Inflammatory macrophage treated with lipopolysaccharide for 1 hour (primary cell): ENCODE data around the gene PHF21B.
"Not testable (repeated sequence)": the region's sequence is repeated elsewhere in the genome, so short reads cannot be mapped to it uniquely, and the experiment has no call there.

Experiments used
- DNase-seq, 2 donors: peaks; one replicate each; pipeline ENCODE4 v3.0.0-alpha.2; 2020 to 2022

The PHF21B gene

DNA sequence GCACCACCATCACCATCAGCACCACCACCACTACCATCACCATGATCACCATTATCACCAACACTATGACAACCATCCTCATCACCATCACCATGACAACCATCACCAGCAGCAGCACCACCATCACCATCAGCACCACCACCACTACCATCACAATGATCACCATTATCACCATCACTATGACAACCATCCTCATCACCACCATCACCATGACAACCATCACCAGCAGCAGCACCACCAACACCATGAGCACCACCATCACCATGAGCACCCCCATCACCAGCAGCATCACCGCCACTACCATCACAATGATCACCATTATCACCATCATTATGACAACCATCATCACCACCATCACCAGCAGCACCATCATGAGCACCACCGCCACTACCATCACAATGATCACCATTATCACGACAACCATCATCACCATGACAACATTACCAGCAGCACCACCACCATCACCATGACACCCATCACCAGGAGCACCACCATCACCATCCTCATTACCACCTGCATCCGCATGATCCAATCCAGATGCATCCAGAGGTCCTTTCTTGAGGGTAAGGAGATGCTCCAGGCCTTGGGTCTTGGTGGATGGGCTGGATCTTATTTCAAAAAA lies 23.8 kb downstream of the PHF21B start:
- DNase-seq = no peak

DNA sequence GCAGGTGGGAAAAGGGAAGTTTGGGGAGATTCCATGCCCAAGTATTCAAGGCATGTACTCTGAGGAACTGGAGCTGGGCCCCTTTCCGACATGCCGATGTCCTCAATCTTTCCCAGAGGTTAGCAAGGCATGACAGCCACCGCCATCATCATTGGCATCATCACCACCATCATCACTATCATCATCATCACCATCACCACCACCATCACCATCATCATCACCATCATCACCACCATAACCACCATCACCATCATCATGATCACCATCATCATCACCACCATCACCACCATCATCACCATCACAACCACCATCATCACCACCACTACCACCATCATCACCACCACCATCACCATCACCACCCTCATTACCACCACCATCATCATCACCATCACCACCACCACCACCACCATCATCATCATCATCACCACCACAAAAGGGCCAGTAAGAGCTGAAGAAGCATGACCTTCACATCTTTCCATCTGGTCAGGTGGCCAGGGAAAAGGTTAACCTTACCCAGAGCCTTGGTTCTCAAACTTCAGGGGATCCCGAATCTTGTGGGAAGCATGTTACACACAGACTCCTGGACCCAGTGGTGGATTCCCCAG lies 25.8 kb downstream of the PHF21B start:
- DNase-seq = no peak

DNA sequence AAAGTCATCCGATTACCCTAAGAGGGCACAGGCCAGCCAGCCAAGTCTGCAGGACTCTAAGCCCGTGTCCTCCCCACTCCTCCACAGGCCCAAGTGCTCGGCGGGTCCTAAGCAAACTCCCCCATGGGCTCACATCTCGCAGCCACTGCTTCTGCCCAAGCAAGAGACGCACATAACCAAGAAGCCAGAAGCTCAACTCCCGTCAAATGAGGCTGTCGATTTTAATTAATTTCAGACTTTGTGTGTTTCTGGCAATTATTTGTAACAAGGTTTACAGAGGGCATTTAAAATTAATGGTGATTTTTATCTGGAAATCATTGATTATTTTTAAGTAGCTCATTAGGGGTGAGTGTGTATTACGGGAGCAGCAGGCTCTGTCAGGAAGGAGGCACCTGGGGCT lies 27.4 kb downstream of the PHF21B start:
- no peak for DNase-seq

DNA sequence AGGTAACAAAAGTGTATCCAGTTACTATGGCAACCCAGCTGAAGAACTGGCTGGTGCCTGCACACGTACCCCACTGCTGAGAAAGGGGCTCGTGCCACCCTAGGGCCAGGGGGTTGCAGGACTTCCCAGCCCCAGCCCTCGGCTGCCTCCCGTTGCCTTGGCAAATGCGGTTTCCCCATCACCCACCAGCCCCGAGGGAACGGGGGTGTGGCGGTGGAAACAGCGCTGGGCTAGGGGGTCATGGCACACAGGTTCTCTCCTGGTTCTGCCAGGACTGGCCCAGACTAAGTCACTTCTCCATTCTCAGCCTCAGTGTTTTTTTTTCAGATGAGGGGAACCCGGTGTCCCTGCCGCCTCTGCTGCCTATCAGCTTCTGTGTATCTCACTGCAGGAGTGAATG lies 27.9 kb downstream of the PHF21B start:
- DNase-seq = no peak

DNA sequence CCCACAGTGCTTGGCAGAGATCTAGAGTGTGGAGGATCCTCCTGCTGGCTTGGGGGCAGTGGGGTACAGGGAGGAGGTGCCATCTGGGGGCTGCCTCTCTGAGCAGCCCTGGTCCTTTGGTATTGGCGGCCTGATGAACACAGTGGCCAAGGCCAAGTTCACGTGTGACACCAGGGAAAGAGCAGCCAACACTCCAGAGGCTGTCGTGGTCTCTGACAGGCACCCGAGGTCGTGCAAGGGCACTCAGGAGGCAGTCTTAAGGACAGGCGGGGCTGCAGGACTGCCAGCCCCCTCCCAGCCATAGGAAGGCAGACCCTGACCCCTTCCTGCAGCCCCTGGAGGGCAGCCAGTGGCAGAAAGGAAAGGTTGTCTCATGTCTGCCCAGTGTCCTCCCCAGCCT lies 30.7 kb downstream of the PHF21B start:
- DNase-seq = no peak

DNA sequence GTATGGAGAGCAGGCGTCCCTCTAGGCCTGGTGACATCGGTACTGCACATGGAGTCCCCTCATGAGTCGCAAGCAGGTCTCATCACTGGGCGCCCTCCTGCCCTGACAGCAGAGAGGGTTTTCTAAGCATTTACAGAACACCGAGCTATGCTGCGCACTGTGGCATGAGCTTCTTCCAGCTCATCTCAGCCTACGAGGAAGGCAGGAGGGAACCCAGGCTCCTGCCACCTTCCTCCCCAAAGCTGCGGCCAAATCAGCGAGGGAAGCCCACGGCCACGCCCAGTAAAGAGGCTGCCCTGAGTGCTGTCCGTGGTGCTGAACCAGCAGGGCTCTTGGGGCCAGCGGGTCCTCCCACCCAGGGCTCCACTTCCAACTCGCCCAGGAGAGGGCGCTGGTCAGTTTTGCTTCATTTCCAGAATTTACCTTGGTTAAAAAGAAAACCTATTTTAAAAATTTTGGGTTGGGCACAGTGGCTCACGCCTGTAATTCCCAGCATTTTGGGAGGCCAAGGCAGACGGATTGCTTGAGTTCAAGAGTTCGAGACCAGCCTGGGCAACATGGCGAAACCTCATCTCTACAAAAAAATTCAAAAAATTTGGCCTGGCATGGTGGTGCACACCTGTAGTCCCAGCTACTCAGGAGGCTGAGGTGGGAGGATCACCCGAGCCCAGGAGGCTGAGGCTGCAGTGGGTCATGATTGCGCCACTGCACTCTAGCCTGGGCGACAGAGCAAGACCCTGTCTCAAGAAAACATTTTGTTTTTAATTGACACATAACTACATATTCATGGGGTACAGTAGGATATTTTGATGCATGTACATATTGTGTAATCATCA lies 34.2 kb downstream of the PHF21B start:
- DNase-seq = peak; percentile 51 to 72

DNA sequence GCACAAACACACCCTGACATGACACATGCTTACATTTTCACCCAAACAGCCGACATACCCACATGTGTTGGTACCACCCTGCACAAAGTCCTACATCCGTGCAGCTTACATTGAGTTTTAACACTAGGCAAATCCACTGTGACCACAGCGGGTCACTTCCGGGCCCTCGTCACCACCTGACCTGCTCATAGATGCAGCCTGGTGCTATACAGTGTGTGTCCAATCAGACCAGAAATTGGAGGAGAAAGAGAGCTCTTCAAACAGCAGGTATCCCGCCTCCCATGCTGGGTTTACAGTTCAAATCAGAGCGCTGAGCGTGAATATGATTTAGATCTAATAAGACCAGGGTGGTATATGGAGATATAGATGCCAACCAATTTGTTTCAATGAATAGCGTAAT lies 35.4 kb downstream of the PHF21B start:
- DNase-seq = no peak

DNA sequence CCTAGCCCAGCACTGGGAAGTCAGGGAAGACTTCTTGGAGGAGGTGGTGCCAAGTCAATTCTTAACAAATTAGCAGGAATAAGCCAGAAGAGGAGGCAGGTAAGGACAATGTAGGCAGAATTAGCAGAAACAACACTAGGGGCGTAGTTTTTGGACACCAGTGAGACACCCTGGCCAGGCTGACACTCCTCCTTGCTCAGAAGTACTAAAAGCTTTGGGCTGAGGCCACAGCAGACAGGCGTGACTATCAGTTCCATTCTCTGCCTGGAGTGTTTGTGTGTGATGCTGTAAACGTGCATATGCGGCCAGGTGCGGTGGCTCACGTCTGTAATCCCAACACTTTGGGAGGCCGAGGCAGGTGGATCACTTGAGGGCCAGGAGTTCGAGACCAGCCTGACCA lies 36.0 kb downstream of the PHF21B start:
- no peak for DNase-seq

DNA sequence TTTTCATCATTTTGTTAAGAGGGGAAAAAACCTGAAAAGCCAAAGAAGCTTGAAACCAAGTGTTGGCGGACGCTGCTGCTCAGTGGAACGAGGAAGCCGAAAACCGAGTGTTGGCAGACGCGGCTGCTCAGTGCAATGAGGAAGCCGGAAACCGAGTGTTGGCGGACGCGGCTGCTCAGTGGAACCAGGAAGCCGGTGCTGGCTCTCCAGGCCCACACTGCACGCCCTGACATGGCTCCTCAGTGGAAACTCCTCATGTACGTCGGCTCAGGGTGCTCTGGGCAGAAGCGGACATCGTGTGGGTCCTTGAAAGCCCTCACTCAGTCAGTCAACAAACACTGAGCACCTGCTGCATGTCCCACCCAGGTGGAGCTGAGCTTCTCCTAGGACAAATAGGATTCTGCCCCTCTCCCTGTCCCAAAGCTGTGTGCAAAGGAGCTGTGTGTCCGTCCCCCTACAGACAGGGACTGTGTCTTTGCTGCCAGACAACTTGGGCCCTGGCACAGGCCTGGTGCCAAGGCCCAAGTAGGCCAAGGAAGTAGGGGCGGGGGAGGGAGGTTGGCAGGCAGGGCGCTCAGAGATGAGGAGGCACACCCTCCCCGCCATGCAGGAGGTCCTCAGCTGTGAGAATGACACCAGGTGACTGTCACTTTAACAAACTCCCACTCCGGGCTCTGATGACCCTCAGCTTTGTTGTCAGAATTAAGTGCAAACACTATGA lies 37.3 kb downstream of the PHF21B start:
- no peak for DNase-seq

DNA sequence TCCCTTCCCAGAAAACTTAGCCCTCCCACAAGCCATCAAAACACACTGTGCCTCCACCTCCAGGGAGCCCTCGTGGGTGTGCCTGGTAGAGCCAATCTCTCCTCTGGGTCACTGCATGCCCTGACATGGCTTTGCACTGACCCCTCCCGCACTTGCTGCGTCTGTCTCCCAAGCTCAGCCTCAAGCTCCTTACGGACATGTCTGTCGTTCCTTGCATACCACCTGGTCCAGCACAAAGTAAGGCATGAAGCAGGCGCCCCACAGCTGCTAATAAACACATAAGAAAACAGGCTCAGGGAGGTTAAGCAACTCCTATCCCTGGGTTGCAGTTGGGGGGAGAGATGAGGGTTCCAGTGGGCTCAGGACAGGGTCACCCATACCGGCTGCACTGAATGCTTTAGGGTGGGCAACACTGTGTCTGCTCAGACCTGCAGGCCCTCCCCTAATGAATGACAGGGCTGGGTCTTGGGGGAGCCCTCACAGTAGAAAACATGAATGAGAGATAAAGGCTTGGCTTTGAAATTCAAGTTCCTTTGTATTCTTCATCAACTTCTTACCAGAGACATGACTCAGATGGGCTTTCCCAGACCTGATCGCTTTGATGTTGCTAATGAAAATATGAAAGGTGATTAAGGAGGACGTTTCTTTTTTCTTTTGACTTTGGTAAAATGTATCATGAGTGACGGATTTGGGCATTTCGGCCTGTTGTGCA lies 38.0 kb downstream of the PHF21B start:
- DNase-seq = no peak

DNA sequence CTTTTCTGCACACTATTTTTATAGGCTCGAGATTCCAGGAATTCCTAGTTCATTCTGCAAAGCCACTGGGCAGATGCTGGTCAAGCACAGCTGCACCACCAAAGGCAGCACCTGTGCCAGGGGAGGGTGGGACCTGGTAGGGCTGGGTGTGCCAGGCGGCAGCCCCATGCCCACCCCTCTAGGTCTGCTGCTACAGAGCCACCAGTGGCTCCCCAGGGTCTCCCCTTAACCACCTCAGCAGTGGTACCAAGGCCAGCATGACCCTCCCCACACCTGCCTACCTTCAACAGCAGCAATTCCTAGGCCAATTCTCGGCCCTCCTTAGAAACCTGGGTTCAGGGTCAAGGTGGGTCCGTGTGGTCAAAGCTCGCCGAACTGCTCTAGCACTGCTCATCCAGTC lies 39.5 kb downstream of the PHF21B start:
- DNase-seq = no peak

DNA sequence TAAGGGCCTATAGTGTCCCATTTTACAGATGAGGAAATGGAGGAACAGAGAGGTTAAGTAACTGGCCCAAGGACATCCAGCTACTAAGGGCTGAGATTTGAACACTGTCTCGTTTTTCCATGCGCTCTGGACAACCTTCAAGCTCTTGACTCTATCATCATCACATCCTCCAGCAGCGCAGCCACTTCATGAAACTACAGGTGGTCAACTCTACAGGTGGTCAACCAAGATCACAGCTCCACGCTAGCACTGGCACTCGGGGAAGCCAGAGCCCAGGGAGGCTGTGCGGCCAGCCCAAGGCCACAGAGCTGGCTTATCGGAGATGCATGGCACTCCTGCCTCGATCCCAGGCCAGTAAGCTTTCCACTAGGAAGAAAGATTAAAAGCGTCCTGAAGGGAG lies 40.0 kb downstream of the PHF21B start:
- no peak for DNase-seq

DNA sequence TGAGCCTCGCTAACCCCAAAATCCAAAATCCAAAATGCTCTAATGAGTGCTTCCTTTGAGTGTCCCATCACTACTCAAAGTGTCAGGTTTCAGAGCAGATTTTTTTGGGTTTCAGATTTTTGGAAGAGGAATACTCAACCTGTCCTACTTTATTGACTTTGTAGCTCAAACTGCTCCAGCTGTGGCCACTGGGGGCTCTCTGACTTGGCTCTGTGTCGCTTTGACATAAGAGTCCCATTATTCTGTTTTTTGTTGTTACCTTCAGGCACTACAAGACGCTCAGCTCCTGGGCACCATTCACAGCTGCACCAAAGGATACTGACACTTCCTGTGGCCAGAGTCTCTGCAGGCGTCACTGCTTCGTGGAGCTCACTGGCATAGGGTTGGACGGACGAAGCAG lies 41.1 kb downstream of the PHF21B start:
- no peak for DNase-seq

DNA sequence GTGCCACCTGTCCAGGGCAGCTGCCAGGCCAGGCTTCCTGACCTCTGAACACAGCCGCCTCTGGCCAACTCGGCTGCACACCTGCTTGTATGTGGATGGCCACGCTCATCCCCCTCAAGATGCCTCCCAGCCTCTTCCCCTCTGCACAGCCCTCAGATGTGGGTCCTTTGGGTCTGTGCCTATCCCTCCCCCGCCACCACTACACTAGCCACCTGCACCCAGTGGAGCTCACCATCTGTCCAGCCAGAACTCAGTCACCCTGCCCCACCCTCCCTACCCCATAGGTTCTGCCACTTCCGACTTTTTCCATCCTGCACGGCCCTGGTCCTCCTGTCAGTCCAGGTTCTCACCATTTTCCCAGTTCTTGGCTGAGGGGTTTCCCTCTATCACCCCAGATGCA lies 44.6 kb downstream of the PHF21B start:
- no peak for DNase-seq

DNA sequence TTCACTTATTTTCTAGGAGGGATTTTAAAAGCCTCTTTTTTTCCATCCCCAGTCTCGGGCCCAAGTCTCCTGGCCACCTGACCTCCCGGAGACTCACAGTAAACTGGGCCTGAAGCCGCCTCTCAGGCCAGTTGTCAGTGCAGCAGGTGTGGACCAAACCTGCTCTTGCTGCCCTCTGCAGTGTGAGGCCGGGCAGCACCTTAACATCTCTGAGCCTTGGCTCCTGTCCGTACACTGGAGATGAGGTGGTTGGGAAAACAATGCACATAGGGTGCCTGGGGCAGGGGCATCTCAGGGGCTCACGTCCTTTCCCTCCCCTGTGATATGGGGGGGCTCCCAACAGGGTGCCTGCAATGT lies 45.1 kb downstream of the PHF21B start:
- no peak for DNase-seq

DNA sequence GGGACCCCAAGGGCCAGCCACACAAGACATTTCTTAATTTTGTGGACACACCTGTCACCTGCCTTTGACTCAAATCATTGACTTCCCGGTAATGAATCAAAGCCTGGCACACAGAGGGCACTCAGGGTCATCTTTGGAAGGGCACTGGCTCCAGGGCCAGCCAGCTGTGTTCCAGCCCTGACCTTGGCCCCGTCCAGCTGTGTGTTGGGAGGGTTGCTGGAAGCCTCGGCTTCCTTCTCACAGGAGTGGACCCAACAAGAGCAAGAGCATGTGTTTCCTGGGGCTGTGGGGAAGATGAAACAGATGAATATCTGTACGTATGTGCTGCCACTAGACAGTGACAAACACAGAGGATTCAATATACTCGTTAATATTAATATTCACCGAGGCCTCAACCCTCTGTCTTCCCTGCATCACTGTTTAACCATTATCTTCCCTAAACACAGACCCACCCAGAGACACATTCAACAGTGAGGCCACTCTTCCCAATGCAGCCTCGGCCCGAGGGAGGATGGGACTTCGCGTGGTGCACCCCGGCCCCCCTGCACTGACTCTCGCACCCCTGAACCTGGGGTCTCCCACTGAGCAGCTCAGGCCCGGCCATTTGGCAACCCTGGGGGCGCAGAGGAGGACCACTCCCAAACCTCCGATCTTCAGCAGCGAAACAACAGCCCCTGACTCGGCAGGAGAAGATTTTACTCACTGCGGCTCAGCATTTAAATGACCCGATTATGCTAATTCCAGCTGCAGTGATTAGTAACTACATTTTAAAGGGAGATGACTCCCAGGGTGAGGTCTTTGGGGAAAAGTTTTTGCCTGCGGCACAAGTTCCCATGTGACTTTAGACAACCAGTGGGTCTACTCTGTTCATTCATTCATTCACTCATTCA lies 45.7 kb downstream of the PHF21B start:
- DNase-seq = no peak

DNA sequence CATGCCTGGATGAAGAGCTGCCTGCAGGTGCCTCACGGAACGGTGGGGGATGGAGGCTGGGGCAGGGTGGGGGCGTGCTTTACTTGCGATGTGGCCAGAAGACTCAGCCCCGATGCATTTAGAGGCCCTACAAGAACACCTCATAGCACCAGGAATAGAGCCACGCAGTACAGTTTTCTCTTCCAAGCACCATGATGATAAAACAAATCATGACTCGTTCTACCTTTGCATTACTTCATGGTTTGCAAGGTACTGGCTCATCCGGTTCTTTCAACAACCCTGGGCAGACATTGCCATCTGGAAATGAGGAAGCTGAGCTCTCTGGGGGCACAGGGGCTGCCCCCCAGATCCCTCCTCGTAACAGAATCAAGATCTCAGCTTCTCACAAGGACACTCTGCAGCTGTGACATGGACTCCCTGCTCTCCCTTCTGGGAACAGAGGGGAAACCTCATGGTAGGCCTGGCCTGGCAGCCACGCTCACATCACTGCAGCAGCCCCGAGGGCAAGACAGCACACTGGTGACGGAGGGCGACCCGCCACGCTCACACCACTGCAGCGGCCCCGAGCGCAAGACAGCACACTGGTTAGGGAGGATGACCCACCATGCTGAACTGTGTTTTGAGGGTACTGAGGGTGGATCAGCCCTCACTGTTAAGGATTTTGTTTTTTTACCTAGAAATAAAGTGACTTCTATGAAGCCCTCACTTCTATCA lies 46.9 kb downstream of the PHF21B start:
- DNase-seq = no peak

DNA sequence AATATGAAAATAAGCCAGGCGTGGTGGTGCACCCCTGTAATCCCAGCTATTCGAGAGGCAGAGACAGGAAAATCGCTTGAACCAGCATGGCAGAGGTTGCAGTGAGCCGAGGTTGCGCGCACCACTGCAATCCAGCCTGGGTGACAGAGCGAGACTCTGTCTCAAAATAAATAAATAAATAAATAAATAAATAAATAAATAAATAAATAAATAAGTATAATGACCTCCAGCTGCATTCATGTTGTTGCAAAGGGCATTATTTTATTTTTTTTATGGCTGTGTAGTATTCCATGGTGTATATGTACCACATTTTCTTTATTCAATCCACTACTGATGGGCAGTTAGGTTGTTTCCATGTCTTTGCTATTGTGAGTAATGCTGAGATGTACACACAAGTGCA lies 48.1 kb downstream of the PHF21B start:
- not testable (repeated sequence) for DNase-seq

DNA sequence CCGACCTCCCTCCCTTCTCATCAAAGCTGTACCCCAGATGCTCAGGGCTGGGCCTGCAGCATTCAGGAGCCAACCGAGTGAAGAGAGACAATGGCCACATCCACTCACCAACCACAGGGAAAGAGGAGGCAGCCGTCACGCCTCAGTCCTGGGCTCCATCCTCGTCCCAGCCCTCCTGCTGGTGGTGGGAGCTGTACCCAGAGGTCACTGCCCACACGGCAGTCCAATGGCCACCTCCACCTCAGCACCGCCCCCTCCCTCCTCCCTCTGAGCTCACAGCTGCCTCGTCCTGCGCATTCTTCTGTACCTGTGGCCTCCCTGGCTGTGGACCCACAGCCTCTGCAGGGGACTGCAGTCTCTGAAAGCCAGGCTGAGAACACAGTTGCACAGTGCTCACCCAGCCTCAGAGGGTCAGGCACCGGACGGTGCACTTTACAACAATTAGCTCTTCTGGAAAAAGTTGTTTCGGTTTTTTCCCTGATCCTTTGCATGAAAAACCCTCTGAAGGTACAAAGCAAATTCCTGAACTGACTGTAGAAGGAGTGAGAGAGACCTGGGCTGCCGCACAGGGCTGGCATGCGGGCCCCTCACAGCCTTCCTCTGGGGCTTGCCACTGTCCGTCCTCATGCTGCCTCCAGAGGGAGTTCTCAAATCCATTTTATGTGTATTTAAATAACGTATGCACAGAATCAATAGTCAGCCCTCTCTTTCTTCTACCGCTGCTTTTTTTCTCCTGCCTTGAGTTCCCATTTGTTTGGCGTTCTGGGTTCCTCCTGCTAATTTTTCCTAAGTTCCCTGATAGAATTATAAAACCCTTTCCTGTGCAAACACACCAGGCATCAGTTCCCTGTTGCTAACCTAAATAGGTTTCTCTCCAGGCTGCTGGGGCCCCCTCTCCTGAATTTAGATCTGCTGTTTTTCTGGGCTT lies 52.7 kb downstream of the PHF21B start:
- no peak for DNase-seq

DNA sequence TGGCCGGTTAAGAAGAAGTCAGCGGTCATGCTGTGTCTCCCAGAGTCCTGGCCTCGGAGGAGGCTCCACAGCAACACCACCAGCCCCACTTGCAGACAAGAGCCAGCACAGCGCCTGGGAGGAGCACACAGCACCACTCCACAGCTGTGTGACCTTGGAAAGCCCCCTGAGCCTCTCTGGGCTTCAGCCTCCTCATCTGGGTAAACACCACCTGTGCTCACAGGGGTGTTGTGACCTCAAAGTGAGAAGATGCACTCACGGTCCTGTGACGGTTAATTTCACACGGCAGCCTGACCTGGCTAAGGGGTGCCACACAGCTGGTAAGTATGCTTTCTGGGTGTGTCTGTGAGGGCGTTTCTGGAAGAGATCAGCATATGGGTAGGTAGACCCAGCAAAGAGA lies 54.7 kb downstream of the PHF21B start:
- no peak for DNase-seq
